Cardiac fibroblast (primary cell): ENCODE measurements around the gene RIBC2.
"Not testable (repeated sequence)": the region's sequence is repeated elsewhere in the genome, so short reads cannot be mapped to it uniquely, and the experiment has no call there.

ENCODE experiments used
- DNase-seq, 2 donors: peaks; one replicate each; pipeline versions ENCODE4 v3.0.0 to v3.0.0-alpha.2; 2010; ENCODE audit warnings: low read depth in 2 of 2
- H3K4me3 ChIP-seq, 2 donors: replicated peaks in 1 of 2; 1 replicate in 1 of 2; 2 replicates in 1 of 2; pipeline ENCODE4 v1.5.1; 2011; ENCODE audit warnings: low read depth in 2 of 2, low read length in 2 of 2, mild to moderate bottlenecking in 2 of 2, moderate library complexity in 1 of 2
- CTCF ChIP-seq: IDR thresholded peaks from one replicate; pipeline ENCODE4 v1.5.1; 2011; ENCODE audit warnings: low read depth, mild to moderate bottlenecking, low read length, inconsistent platforms

The RIBC2 gene

GRCh38 chr22:45460288-45461109, 47.0 kb downstream of the RIBC2 start:
- DNase-seq: peak; percentile 16 to 92
- TF ChIP-seq CTCF: no peak
- H3K4me3 ChIP-seq: no peak overlapping the region

- DNase-seq: no peak
- TF ChIP-seq CTCF: no peak
Measured at GRCh38 chr22:45462034-45462655, 48.7 kb downstream of the RIBC2 start.

GRCh38 chr22:45463691-45464090, 50.2 kb downstream of the RIBC2 start:
- not testable (repeated sequence) for DNase-seq, H3K4me3 ChIP-seq

More at GRCh38 chr22:45462034-45462655, 48.7 kb downstream of the RIBC2 start:
- no peak overlapping the region for H3K4me3 ChIP-seq

GRCh38 chr22:45465633-45466032, 52.1 kb downstream of the RIBC2 start:
- no peak for DNase-seq
- no peak for TF ChIP-seq CTCF
- no peak overlapping the region for H3K4me3 ChIP-seq

GRCh38 chr22:45468872-45469271, 55.4 kb downstream of the RIBC2 start:
- DNase-seq: peak; percentile 62 to 64
- no peak overlapping the region for H3K4me3 ChIP-seq
- TF ChIP-seq CTCF: no peak

- peak; percentile 22 to 70 for DNase-seq
- H3K4me3 ChIP-seq: no peak overlapping the region
- TF ChIP-seq CTCF: no peak
Measured at GRCh38 chr22:45469281-45470073, 56.0 kb downstream of the RIBC2 start.

GRCh38 chr22:45470871-45471270, 57.4 kb downstream of the RIBC2 start:
- no peak overlapping the region for H3K4me3 ChIP-seq
- DNase-seq: no peak
- no peak for TF ChIP-seq CTCF
